GM21529 (cell line): ENCODE data around the gene OR5K2.

Experiments
- ATAC-seq: cut with Tn5 transposase; IDR thresholded peaks from one replicate; pipeline ENCODE4 v1.9.1; 2021; ENCODE audit not compliant: unreplicated experiment

Gene OR5K2

GRCh38 chr3:98497381-98497780 lies at the start of gene OR5K2:
Gene OR5K2 (plus strand): TSS chr3:98497681. CDS start chr3:98497681, 0 bp downstream.
- no peak for ATAC-seq

GRCh38 chr3:98449606-98450193 lies 47.8 kb upstream of the OR5K2 start:
- no peak for ATAC-seq

GRCh38 chr3:98450372-98450771 lies 47.1 kb upstream of the OR5K2 start:
- no peak for ATAC-seq

- no peak for ATAC-seq
These were observed 43.7 kb upstream of the OR5K2 start for GRCh38 chr3:98453827-98454226.

- ATAC-seq = no peak
These were observed 42.6 kb upstream of the OR5K2 start for GRCh38 chr3:98454929-98455328.

- no peak for ATAC-seq
These were observed 39.9 kb upstream of the OR5K2 start for GRCh38 chr3:98457543-98457942.

GRCh38 chr3:98460220-98460619 lies 37.3 kb upstream of the OR5K2 start:
- ATAC-seq = no peak

- no peak for ATAC-seq
These were observed 34.6 kb upstream of the OR5K2 start, which contains the start of gene OR5K1 for GRCh38 chr3:98462901-98463300. Gene OR5K1 (plus strand): TSS chr3:98463201. CDS start chr3:98469577, 6,376 bp downstream.

- ATAC-seq = no peak
These were observed 14.6 kb upstream of the OR5K2 start for GRCh38 chr3:98482717-98483482.

GRCh38 chr3:98483626-98484025 lies 13.9 kb upstream of the OR5K2 start:
- no peak for ATAC-seq

- ATAC-seq = no peak
These were observed 2.5 kb downstream of the OR5K2 start for GRCh38 chr3:98500019-98500418.

- ATAC-seq = no peak
These were observed 3.8 kb downstream of the OR5K2 start for GRCh38 chr3:98501270-98501669.

- no peak for ATAC-seq
These were observed 4.5 kb downstream of the OR5K2 start for GRCh38 chr3:98501863-98502576.

GRCh38 chr3:98504539-98504938 lies 7.1 kb downstream of the OR5K2 start:
- no peak for ATAC-seq

- ATAC-seq = no peak
These were observed 11.1 kb downstream of the OR5K2 start for GRCh38 chr3:98508582-98508981.

- ATAC-seq = no peak
These were observed 15.1 kb downstream of the OR5K2 start for GRCh38 chr3:98512576-98512975.

- ATAC-seq = no peak
These were observed 15.6 kb downstream of the OR5K2 start for GRCh38 chr3:98513091-98513511.

- no peak for ATAC-seq
These were observed 16.3 kb downstream of the OR5K2 start for GRCh38 chr3:98513736-98514135.

- no peak for ATAC-seq
These were observed 17.5 kb downstream of the OR5K2 start for GRCh38 chr3:98514948-98515347.

- no peak for ATAC-seq
These were observed 21.3 kb downstream of the OR5K2 start for GRCh38 chr3:98518816-98519215.

- no peak for ATAC-seq
These were observed 21.9 kb downstream of the OR5K2 start for GRCh38 chr3:98519351-98519750.
